ENCODE results near the gene FAM83C.

FAM83C gene

DNA sequence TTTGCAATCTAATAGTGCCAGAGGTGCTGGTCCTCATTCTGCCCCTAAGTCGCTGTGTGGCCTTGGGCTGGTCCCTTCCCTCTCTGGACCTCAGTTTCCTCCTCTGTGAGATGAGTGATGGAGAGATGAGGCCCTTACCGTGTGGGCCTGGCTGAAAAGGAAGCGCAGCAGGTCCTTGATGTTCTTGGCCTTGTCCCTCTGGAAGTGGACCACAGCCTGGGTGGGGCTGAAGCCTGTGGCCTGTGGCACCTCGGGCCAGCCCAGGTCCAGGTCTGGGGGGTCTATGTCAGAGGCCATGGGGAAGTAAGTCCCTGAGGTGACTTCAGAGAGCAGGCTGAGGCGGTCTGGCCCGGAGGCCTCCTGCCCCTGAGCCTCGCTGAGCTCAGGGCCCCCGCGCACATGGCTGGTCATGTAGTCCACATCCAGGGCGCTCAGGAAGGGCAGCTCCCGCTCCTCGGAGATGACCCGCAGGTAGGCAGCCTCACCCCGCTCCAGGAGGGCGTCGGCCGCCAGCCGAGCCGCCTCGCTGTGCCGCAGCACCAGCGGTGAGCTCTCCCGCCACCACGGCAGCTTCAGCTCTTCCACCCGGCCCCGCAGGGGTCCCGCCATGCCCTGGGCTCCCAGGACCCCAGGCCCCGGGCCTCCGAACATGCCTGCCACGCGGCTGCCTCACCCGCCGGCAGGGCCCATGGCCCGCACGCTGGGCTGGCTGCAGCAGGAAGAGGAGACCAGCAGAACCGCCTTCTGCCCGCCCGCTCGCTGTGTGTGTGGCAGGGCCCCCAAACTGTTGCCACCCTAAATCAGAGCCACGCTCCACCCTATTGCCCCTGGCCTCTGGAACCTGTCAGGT is at the start of gene FAM83C:
Gene FAM83C, minus strand, starts transcription at position 772 of the 850 bp plus-strand sequence. Its CDS starts 121 bp downstream, at position 651.
- H3K27ac ChIP-seq = no peak within 1 kb of the TSS
- H3K27me3 ChIP-seq (replicated peaks) = no peaks in the 10 kb centered on the region
- TF ChIP-seq, protein P1, sequence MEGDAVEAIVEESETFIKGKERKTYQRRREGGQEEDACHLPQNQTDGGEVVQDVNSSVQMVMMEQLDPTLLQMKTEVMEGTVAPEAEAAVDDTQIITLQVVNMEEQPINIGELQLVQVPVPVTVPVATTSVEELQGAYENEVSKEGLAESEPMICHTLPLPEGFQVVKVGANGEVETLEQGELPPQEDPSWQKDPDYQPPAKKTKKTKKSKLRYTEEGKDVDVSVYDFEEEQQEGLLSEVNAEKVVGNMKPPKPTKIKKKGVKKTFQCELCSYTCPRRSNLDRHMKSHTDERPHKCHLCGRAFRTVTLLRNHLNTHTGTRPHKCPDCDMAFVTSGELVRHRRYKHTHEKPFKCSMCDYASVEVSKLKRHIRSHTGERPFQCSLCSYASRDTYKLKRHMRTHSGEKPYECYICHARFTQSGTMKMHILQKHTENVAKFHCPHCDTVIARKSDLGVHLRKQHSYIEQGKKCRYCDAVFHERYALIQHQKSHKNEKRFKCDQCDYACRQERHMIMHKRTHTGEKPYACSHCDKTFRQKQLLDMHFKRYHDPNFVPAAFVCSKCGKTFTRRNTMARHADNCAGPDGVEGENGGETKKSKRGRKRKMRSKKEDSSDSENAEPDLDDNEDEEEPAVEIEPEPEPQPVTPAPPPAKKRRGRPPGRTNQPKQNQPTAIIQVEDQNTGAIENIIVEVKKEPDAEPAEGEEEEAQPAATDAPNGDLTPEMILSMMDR (IDR thresholded peaks at IDR 0.05; ENCODE audit: low read depth, low read length, missing control alignments) = no peak
- no peak within 1 kb of the TSS for H3K4me3 ChIP-seq (ENCODE audit: low read depth, low read length)
- DNase-seq = no peak
- in situ Hi-C loops (cut with HindIII; ENCODE audit: low pct_ligation_motif_present, low sequenced_read_pairs) = no loop called here
- no peaks in the 10 kb centered on the region for H3K36me3 ChIP-seq (replicated peaks)

DNA sequence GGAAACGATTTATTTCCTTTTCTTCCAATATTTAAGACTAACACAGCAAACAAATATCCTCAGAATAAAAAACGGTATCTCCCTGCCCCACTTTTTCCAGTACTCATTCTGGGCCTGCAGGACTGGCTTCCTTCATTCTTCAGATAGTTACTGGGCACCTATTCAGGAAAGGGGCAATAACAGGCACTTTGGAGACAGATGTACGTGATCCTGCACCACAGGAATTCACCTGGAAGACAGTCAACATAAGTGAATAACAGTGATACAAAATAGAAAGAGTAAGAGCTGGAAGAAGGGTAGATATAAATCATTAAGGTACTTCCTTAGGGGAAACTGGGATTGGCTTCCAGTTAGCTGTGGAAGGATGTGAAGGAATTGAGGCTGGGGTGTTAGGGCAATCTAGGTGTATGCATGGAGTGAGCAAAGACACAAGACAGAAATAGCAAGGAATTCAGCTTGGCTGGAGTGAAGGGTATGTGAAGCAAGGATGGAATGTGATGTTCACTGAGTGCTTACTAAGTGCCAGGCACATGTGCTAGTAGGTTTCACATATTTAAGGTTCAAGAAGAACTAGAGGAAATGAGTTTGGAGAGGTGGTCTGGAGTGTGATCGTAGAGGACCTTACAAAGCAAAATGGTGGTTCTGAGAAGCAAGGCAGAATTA is 49.3 kb upstream of the FAM83C start:
- H3K36me3 ChIP-seq (replicated peaks) = peaks cover 10% of the 10 kb centered on the region
- H3K27ac ChIP-seq = no peak overlapping the region
- no peak overlapping the region for H3K4me3 ChIP-seq (ENCODE audit: low read depth, low read length)
- TF ChIP-seq, protein P1 (IDR thresholded peaks at IDR 0.05; ENCODE audit: low read depth, low read length, missing control alignments) = no peak
- DNase-seq = no peak
- in situ Hi-C loops (cut with HindIII; ENCODE audit: low pct_ligation_motif_present, low sequenced_read_pairs) = no loop called here
- no peaks in the 10 kb centered on the region for H3K27me3 ChIP-seq (replicated peaks)

DNA sequence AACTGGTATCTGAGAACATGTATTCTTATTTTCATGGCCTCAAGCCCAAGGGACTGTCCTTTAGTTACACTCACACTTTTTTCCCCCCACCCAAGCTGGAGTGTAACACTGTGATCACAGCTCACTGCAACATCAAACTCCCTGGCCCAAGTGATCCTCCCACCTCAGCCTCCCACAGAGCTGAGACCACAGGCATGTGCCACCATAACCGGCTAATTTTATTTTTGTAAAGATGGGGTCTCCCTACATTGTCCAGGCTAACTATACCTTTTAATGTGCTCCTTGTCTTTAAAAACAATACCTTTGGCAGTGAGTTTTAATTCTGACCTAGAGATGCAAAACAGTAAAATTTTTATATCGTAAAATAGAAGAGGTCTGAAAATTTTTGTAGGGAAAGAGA is 48.2 kb upstream of the FAM83C start:
- no peak overlapping the region for H3K27ac ChIP-seq
- peaks cover 2% of the 10 kb centered on the region for H3K36me3 ChIP-seq (replicated peaks)
- DNase-seq = no peak
- no peak overlapping the region for H3K4me3 ChIP-seq (ENCODE audit: low read depth, low read length)
- in situ Hi-C loops (cut with HindIII; ENCODE audit: low pct_ligation_motif_present, low sequenced_read_pairs) = no loop called here
- no peaks in the 10 kb centered on the region for H3K27me3 ChIP-seq (replicated peaks)
- TF ChIP-seq, protein P1 (IDR thresholded peaks at IDR 0.05; ENCODE audit: low read depth, low read length, missing control alignments) = no peak

DNA sequence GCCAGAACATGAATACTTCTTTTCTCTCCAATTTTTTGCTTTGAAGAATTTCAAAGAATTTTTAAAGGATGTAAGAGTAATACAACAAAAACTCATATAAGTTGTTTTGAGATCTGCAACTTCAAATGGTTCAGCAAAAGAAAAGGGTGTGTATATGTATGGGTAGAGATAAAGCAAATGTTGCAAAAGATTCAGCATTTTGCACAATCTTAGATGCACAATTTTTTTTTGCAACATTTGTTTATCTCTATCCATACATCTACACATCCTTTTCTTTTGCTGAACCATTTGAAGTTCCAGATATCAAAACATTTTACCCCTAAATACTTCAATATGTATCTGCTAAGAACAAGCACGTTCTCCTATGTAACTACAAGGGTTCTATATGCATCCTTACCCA is 47.4 kb upstream of the FAM83C start:
- Histone ChIP-seq H3K36me3 (replicated peaks) (peaks cover 2% of the 10 kb centered on the region), H3K27me3 (replicated peaks) (no peaks in the 10 kb centered on the region), H3K27ac (peak overlapping the region; percentile 54), H3K4me3 (ENCODE audit: low read depth, low read length) (no peak overlapping the region)
- TF ChIP-seq, protein P1 (IDR thresholded peaks at IDR 0.05; ENCODE audit: low read depth, low read length, missing control alignments) = no peak
- in situ Hi-C loops (cut with HindIII; ENCODE audit: low pct_ligation_motif_present, low sequenced_read_pairs) = no loop called here
- DNase-seq = no peak

DNA sequence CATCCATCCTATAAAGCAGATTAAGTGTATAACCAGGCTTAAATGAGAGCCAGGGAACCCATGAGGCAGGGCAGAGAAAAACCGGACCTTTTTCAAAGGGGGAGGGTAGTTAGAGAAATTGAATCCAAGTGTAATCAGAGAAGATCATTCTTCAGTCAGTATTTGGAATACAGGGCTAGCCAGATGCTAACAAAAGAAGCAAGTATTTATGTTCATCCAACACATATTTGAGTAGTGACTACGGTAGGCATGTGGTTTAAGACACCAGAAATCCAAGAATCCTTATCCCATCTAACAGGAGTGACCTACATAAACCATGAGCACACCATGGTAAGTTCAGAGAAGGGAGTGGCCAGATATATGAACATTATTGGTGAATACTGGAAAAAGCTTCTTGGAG is 46.8 kb upstream of the FAM83C start:
- in situ Hi-C loops (cut with HindIII; ENCODE audit: low pct_ligation_motif_present, low sequenced_read_pairs) = no loop called here
- DNase-seq = peak; percentile 74
- Histone ChIP-seq H3K27me3 (replicated peaks) (no peaks in the 10 kb centered on the region), H3K4me3 (ENCODE audit: low read depth, low read length) (no peak overlapping the region), H3K27ac (peak overlapping the region; percentile 54), H3K36me3 (replicated peaks) (peaks cover 2% of the 10 kb centered on the region)
- TF ChIP-seq, protein P1 (IDR thresholded peaks at IDR 0.05; ENCODE audit: low read depth, low read length, missing control alignments) = no peak

Data from brain microvascular endothelial cell (primary cell).